HepG2 (cell line): ENCODE data around the gene TPST1. TPM values are rescaled to one million over a fixed set of nuclear protein-coding genes. Genes with fewer than 3 reads are reported as not detected.

Experiments used
- ARHGAP35 ChIP-seq: sonication (generic); formaldehyde crosslinking; IDR thresholded peaks from 2 replicates; pipeline ENCODE4 v1.9.0; 2022; ENCODE audit warnings: mild to moderate bottlenecking, inconsistent platforms, moderate library complexity, missing genetic modification reagents, borderline replicate concordance
- CBX1 ChIP-seq: IDR thresholded peaks from one replicate; pipeline ENCODE4 v1.6.1; 2016; ENCODE audit warnings: antibody characterized with exemption, low read depth
- DPF2 ChIP-seq: sonication (generic); formaldehyde crosslinking; IDR thresholded peaks from 2 replicates; pipeline ENCODE4 v1.4.0; 2020; ENCODE audit warnings: mild to moderate bottlenecking, low read depth, missing genetic modification reagents, borderline replicate concordance
- ELF3 ChIP-seq: IDR thresholded peaks from 2 replicates; pipeline ENCODE4 v1.6.1; 2016; ENCODE audit warnings: missing genetic modification reagents, missing compliant biosample characterization
- FOXA1 ChIP-seq, 2 experiments: fragments of 450-650 bp in 1 of 2; sonication (generic) in 1 of 2; formaldehyde crosslinking in 1 of 2; IDR thresholded peaks; 2 replicates each; pipeline versions ENCODE4 v1.4.0 to v1.6.1; 2016 to 2020; ENCODE audit warnings: missing genetic modification reagents in 1 of 2
- NONO ChIP-seq, 2 experiments: fragments of 450-650 bp in 1 of 2; sonication (generic) in 1 of 2; formaldehyde crosslinking in 1 of 2; IDR thresholded peaks in 1 of 2; conservative IDR thresholded peaks in 1 of 2; 2 replicates each; pipeline versions ENCODE4 v1.6.1 to v1.8.0; 2017 to 2022; ENCODE audit warnings: mild to moderate bottlenecking in 1 of 2, missing genetic modification reagents in 1 of 2, moderate library complexity in 1 of 2
- PHF21A ChIP-seq: sonication (generic); formaldehyde crosslinking; IDR thresholded peaks from 2 replicates; pipeline ENCODE4 v1.5.0; 2020; ENCODE audit warnings: mild to moderate bottlenecking, missing genetic modification reagents
- PRDM10 ChIP-seq: sonication (generic); formaldehyde crosslinking; IDR thresholded peaks from 2 replicates; pipeline ENCODE4 v1.4.0; 2020; ENCODE audit warnings: low read depth, missing genetic modification reagents
- PRMT3 ChIP-seq: sonication (generic); formaldehyde crosslinking; IDR thresholded peaks from 2 replicates; pipeline ENCODE4 v1.8.1; 2022; ENCODE audit warnings: low read depth, mild to moderate bottlenecking, moderate library complexity, missing genetic modification reagents, borderline replicate concordance
- SIX1 ChIP-seq: sonication (generic); formaldehyde crosslinking; IDR thresholded peaks from 2 replicates; pipeline ENCODE4 v1.4.0; 2020; ENCODE audit warnings: missing genetic modification reagents, borderline replicate concordance
- SIX4 ChIP-seq: sonication (generic); formaldehyde crosslinking; IDR thresholded peaks from 2 replicates; pipeline ENCODE4 v1.4.0; 2020; ENCODE audit warnings: missing genetic modification reagents
- XRCC5 ChIP-seq: fragments of 200-400 bp; formaldehyde crosslinking; optimal IDR thresholded peaks from 2 replicates; pipeline ENCODE3; 2017; ENCODE audit warnings: mild to moderate bottlenecking, low read length
- ZNF18 ChIP-seq: sonication (generic); formaldehyde crosslinking; IDR thresholded peaks from 2 replicates; pipeline ENCODE4 v1.8.0; 2022; ENCODE audit warnings: mild to moderate bottlenecking, missing genetic modification reagents; ENCODE audit not compliant: insufficient replicate concordance
- ZNF350 ChIP-seq: sonication (generic); formaldehyde crosslinking; IDR thresholded peaks from 2 replicates; pipeline ENCODE4 v1.4.0; 2020; ENCODE audit warnings: mild to moderate bottlenecking, low read depth, missing genetic modification reagents, borderline replicate concordance
- ZNF510 ChIP-seq: sonication (generic); formaldehyde crosslinking; IDR thresholded peaks from 2 replicates; pipeline ENCODE4 v1.4.0; 2020; ENCODE audit warnings: low read depth, mild to moderate bottlenecking, missing genetic modification reagents
- ZNF547 ChIP-seq: sonication (generic); formaldehyde crosslinking; IDR thresholded peaks from 2 replicates; pipeline ENCODE4 v1.5.1; 2020; ENCODE audit warnings: mild to moderate bottlenecking, missing genetic modification reagents
- ZNF687 ChIP-seq: sonication (generic); formaldehyde crosslinking; IDR thresholded peaks from 2 replicates; pipeline ENCODE4 v1.5.1; 2020; ENCODE audit warnings: mild to moderate bottlenecking, missing genetic modification reagents, moderate library complexity
- polyA plus RNA-seq, 8 experiments: library from polyadenylated mRNA; depleted of rRNA in 3 of 8; stranded (reverse) in 7 of 8; unstranded in 1 of 8; fragments of >200 nt; fragmentation: Illumina TruSeq in 4 of 8; extraction: Trizol in 4 of 8; gene quantifications; 2 replicates each; pipeline versions ENCODE4 v1.2.1 to v1.2.3, GENCODE V29; 2011 to 2016; ENCODE audit warnings: low read depth in 4 of 8, missing spikeins in 1 of 8, mixed read lengths in 1 of 8; ENCODE audit not compliant: insufficient read depth in 1 of 8
- total RNA-seq, 5 experiments: library from RNA; depleted of rRNA; stranded (reverse); fragments of >200 nt; fragmentation: Illumina TruSeq; extraction: Trizol; gene quantifications; 2 replicates each; pipeline ENCODE4 v1.2.3, GENCODE V29; 2016; ENCODE audit warnings: low read depth in 1 of 5
- TF ChIP-seq, protein P1 (sequence below): sonication (generic); formaldehyde crosslinking; IDR thresholded peaks from 2 replicates; pipeline ENCODE4 v1.5.0; 2020; ENCODE audit warnings: missing genetic modification reagents, mild to moderate bottlenecking, borderline replicate concordance

Gene TPST1
- total and polyA plus RNA-seq, 2 of the 13 experiments (the other 11 are each of a cell fraction or from before 2014, with no cell fraction given): 24.3 to 34.1 TPM

- TF ChIP-seq NONO (IDR thresholded peaks at IDR 0.05) (no peak), NONO (CRISPR knock-in tag; conservative IDR thresholded peaks at IDR 0.05) (0 out of 2 replicates have a peak, but pooled peaks have one; percentile 26), FOXA1 (IDR thresholded peaks at IDR 0.05) (no peak), FOXA1 (CRISPR knock-in tag; IDR thresholded peaks at IDR 0.05) (no peak), ELF3 (CRISPR knock-in tag) (0 out of 2 replicates have a peak, but pooled peaks have one; percentile 9), PRDM10 (CRISPR knock-in tag) (no peak), SIX4 (no peak), ZNF350 (CRISPR knock-in tag) (no peak), ZNF18 (CRISPR knock-in tag) (no peak), ZNF547 (no peak), PRMT3 (CRISPR knock-in tag) (no peak), PHF21A (no peak), ZNF687 (CRISPR knock-in tag) (peak; percentile 47), CBX1 (no peak), XRCC5 (no peak), DPF2 (CRISPR knock-in tag) (no peak), SIX1 (CRISPR knock-in tag) (no peak), ZNF510 (no peak), ARHGAP35 (CRISPR knock-in tag) (no peak)
- TF ChIP-seq, protein P1, sequence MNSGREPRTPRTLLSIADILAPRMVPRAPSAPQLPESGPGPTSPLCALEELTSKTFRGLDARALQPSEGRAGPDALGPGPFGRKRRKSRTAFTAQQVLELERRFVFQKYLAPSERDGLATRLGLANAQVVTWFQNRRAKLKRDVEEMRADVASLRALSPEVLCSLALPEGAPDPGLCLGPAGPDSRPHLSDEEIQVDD: no peak
Measured at GRCh38 chr7:66182920-66183319, 22.2 kb upstream of the TPST1 start (continued).
